Small intestine (tissue), 7 donors: ENCODE results near the gene STAG1. TPM values are rescaled to one million over a fixed set of nuclear protein-coding genes. Genes with fewer than 3 reads are reported as not detected.

Experiments
- DNase-seq, 2 donors: peaks; one replicate each; pipeline versions ENCODE4 v3.0.0 to v3.0.0-alpha.2; 2013
- FAIRE-seq: peaks from 2 replicates; lab custom pipeline; 2012; peaks lifted over from hg19 to GRCh38; lab: Jason Lieb, UNC
- H3K27ac ChIP-seq, 3 donors: one replicate each; pipeline ENCODE4 v1.5.1; 2013; ENCODE audit warnings: low read length in 2 of 3, mild to moderate bottlenecking in 2 of 3, control low read depth in 1 of 3, inconsistent platforms in 1 of 3, low read depth in 1 of 3, moderate library complexity in 1 of 3
- H3K27me3 ChIP-seq, 3 donors: one replicate each; pipeline ENCODE4 v1.6.1; 2013; ENCODE audit warnings: low read length in 3 of 3, inconsistent platforms in 1 of 3; ENCODE audit not compliant: control insufficient read depth in 3 of 3, insufficient read depth in 3 of 3
- H3K36me3 ChIP-seq, 3 donors: one replicate each; pipeline ENCODE4 v1.6.1; 2013; ENCODE audit warnings: low read length in 3 of 3, inconsistent platforms in 1 of 3, low read depth in 1 of 3, mild to moderate bottlenecking in 1 of 3, moderate library complexity in 1 of 3; ENCODE audit not compliant: control insufficient read depth in 3 of 3, insufficient read depth in 2 of 3
- H3K4me1 ChIP-seq, 3 donors: one replicate each; pipeline ENCODE4 v1.6.1; 2013; ENCODE audit warnings: low read length in 2 of 3, inconsistent platforms in 1 of 3, low read depth in 1 of 3, mild to moderate bottlenecking in 1 of 3, moderate library complexity in 1 of 3; ENCODE audit not compliant: control insufficient read depth in 3 of 3, insufficient read depth in 2 of 3
- H3K4me3 ChIP-seq, 3 donors: one replicate each; pipeline ENCODE4 v1.5.1; 2013; ENCODE audit warnings: low read length in 3 of 3, control low read depth in 1 of 3, inconsistent platforms in 1 of 3, low read depth in 1 of 3, mild to moderate bottlenecking in 1 of 3, moderate library complexity in 1 of 3
- H3K9me3 ChIP-seq, 2 donors: one replicate each; pipeline ENCODE4 v1.6.1; 2013; ENCODE audit warnings: low read depth in 1 of 2, low read length in 1 of 2; ENCODE audit not compliant: control insufficient read depth in 2 of 2, insufficient read depth in 1 of 2
- WGBS, 3 donors: extraction: QIAGEN DNeasy Blood & Tissue Kit; methylation state at CpG; one replicate each; pipeline ENCODE4 v1.1.7; 2013; 5-methylcytosine and 5-hydroxymethylcytosine counted together
- polyA plus RNA-seq, 4 donors: library from polyadenylated mRNA; stranded (reverse) in 3 of 4; unstranded in 1 of 4; fragments of 200-250 nt in 3 of 4; fragments of 120-200 nt in 1 of 4; gene quantifications; one replicate each; pipeline versions ENCODE4 v1.2.1 to v1.2.3, GENCODE V29; 2013
- donor health status: healthy with polysubstance abuse.
- donor health status: control.
- donor health status: control.
- donor health status: Bipolar disorder and iron deficiency.
- donor health status: healthy.

The STAG1 gene
- polyA plus RNA-seq, 4 donors, result 10.0 to 29.9 (median 11.4) TPM

- H3K4me1 ChIP-seq, result no peaks in the 10 kb centered on the region
- no peak for FAIRE-seq
- 84 to 93% (median 86%) methylated on average over 5 of the region's 5 CpGs for WGBS, 3 donors
- no peak overlapping the region for H3K27ac ChIP-seq
- H3K9me3 ChIP-seq, result no peaks in the 10 kb centered on the region
- H3K4me3 ChIP-seq, result no peak overlapping the region
- no peak for DNase-seq
- peaks cover 0 to 54% (median 12%) of the 10 kb centered on the region in 3 donors for H3K36me3 ChIP-seq
- no peaks in the 10 kb centered on the region for H3K27me3 ChIP-seq
Observed at GRCh38 chr3:136330900-136331299, 421.3 kb downstream of the STAG1 start.

- Histone ChIP-seq H3K36me3 (peaks cover 0 to 54% (median 12%) of the 10 kb centered on the region in 3 donors), H3K9me3 (peaks cover 0 to 4% of the 10 kb centered on the region in 2 donors), H3K27me3 (no peaks in the 10 kb centered on the region), H3K27ac (no peak overlapping the region), H3K4me3 (no peak overlapping the region), H3K4me1 (no peaks in the 10 kb centered on the region)
- 78 to 85% (median 83%) methylated on average over 5 of the region's 5 CpGs for WGBS, 3 donors
- FAIRE-seq (no peak), DNase-seq (no peak)
Observed at GRCh38 chr3:136329593-136329992, 422.6 kb downstream of the STAG1 start.

DNA sequence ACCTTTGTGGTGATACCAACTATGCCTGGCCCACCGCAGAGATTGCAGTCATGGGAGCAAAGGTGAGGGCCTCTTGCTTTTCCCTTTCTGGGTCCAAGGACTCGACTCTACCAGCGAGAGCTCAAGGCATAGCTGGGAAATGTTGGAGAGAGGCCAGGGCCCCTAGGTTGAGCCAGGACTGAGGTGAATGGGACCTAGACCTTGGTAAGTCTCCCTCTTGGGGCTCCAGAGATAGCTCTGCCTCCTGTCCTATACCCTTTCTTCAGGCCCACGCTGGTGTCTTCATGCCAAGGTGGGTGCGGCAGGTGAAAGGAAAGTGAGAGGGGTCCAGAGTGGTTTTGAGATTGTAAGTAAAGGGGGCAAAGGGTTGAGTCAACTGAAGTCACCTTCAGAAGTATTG is 424.5 kb downstream of the STAG1 start:
- peaks cover 0 to 12% of the 10 kb centered on the region in 2 donors for H3K9me3 ChIP-seq
- no peaks in the 10 kb centered on the region for H3K27me3 ChIP-seq
- no peaks in the 10 kb centered on the region for H3K4me1 ChIP-seq
- DNase-seq (no peak), FAIRE-seq (no peak)
- no peak overlapping the region for H3K27ac ChIP-seq
- H3K4me3 ChIP-seq, result no peak overlapping the region
- 96 to 97% (median 97%) methylated on average over 5 of the region's 5 CpGs for WGBS, 3 donors
- H3K36me3 ChIP-seq, result peaks cover 0 to 45% (median 10%) of the 10 kb centered on the region in 3 donors

- WGBS, 3 donors, result 95 to 97% (median 96%) methylated on average over 5 of the region's 5 CpGs
- H3K4me3 ChIP-seq, result no peak overlapping the region
Observed at GRCh38 chr3:136326316-136326715, 425.9 kb downstream of the STAG1 start.

GRCh38 chr3:136311968-136312367 is 440.2 kb downstream of the STAG1 start:
- no peaks in the 10 kb centered on the region for H3K27me3 ChIP-seq

More at GRCh38 chr3:136326316-136326715, 425.9 kb downstream of the STAG1 start:
- Histone ChIP-seq H3K9me3 (peaks cover 0 to 15% of the 10 kb centered on the region in 2 donors), H3K27ac (no peak overlapping the region), H3K4me1 (no peaks in the 10 kb centered on the region), H3K27me3 (no peaks in the 10 kb centered on the region), H3K36me3 (peaks cover 0 to 45% (median 10%) of the 10 kb centered on the region in 3 donors)
- no peak for FAIRE-seq
- no peak for DNase-seq

GRCh38 chr3:136311261-136311660 is 440.9 kb downstream of the STAG1 start:
- Histone ChIP-seq H3K27ac (no peak overlapping the region), H3K36me3 (peaks cover 0 to 6% (median 0%) of the 10 kb centered on the region in 3 donors), H3K9me3 (peaks cover 0 to 3% of the 10 kb centered on the region in 2 donors), H3K4me3 (no peak overlapping the region), H3K4me1 (no peaks in the 10 kb centered on the region), H3K27me3 (no peaks in the 10 kb centered on the region)
- DNase-seq (no peak), FAIRE-seq (no peak)
- 98% methylated on average over 2 of the region's 2 CpGs for WGBS, 3 donors

More at GRCh38 chr3:136311968-136312367, 440.2 kb downstream of the STAG1 start:
- Histone ChIP-seq H3K4me3 (no peak overlapping the region), H3K36me3 (peaks cover 0 to 12% (median 0%) of the 10 kb centered on the region in 3 donors), H3K9me3 (peaks cover 0 to 3% of the 10 kb centered on the region in 2 donors), H3K27ac (no peak overlapping the region), H3K4me1 (no peaks in the 10 kb centered on the region)
- WGBS, 3 donors, result 94 to 97% (median 97%) methylated on average over 5 of the region's 5 CpGs
- no peak for DNase-seq
- FAIRE-seq, result no peak

GRCh38 chr3:136305879-136306278 is 446.3 kb downstream of the STAG1 start:
- Histone ChIP-seq H3K4me1 (no peaks in the 10 kb centered on the region), H3K9me3 (peaks cover 0 to 2% of the 10 kb centered on the region in 2 donors), H3K4me3 (no peak overlapping the region), H3K36me3 (peaks cover 0 to 12% (median under 1%) of the 10 kb centered on the region in 3 donors), H3K27me3 (no peaks in the 10 kb centered on the region), H3K27ac (no peak overlapping the region)
- DNase-seq (no peak), FAIRE-seq (no peak)
- WGBS, 3 donors, result 43 to 75% (median 71%) methylated on average over 1 of the region's 1 CpG

- WGBS, 3 donors, result 94 to 97% (median 94%) methylated on average over 2 of the region's 2 CpGs
- FAIRE-seq, result no peak
Observed at GRCh38 chr3:136300444-136300843, 451.7 kb downstream of the STAG1 start.

DNA sequence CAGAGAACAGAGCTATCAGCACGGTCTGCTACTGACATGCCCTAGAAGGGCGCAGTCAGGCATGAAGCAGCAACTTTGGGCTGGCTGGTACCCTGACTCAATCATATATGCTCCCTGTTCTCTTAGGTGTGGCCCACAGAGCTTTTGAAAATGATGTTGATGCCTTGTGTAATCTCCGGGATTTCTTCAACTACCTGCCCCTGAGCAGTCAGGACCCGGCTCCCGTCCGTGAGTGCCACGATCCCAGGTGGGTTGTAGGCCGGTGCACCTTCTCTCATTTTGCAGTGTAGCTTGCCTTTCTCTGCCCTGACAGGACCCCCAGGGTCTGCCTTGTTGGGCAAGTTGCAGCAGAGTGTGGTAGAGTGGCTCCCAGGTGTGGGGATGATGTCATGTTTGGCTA is 454.4 kb downstream of the STAG1 start:
- H3K27me3 ChIP-seq, result no peaks in the 10 kb centered on the region
- H3K36me3 ChIP-seq, result peaks cover 5 to 40% (median 12%) of the 10 kb centered on the region in 3 donors
- FAIRE-seq (no peak), DNase-seq (no peak)
- 95 to 97% (median 95%) methylated on average over 8 of the region's 8 CpGs for WGBS, 3 donors
- no peak overlapping the region for H3K27ac ChIP-seq
- no peaks in the 10 kb centered on the region for H3K9me3 ChIP-seq
- no peaks in the 10 kb centered on the region for H3K4me1 ChIP-seq
- H3K4me3 ChIP-seq, result no peak overlapping the region

More at GRCh38 chr3:136300444-136300843, 451.7 kb downstream of the STAG1 start:
- Histone ChIP-seq H3K9me3 (no peaks in the 10 kb centered on the region), H3K27me3 (no peaks in the 10 kb centered on the region), H3K27ac (no peak overlapping the region), H3K4me3 (no peak overlapping the region), H3K36me3 (peaks cover 3 to 36% (median 3%) of the 10 kb centered on the region in 3 donors), H3K4me1 (no peaks in the 10 kb centered on the region)
- DNase-seq, result no peak
